ENCODE data around the gene NRXN3. TPM values are rescaled to one million over a fixed set of nuclear protein-coding genes. Genes with fewer than 3 reads are reported as not detected.

Gene NRXN3
- total RNA-seq, 1 experiment from 2014 or later: not detected

- DNase-seq (ENCODE audit: low read depth, low spot score) (no peak), ATAC-seq (no peak)
- H3K36me3 ChIP-seq (ENCODE audit: control insufficient read depth in 1 of 2, insufficient read depth in 2 of 2, low read length in 2 of 2): no peaks in the 10 kb centered on the region
- H2AFZ ChIP-seq (ENCODE audit: low read depth, low read length, poor library complexity, severe bottlenecking): no peak overlapping the region
- no peaks in the 10 kb centered on the region for H3K27me3 ChIP-seq (ENCODE audit: insufficient read depth, low read length)
- no peak overlapping the region for H3K4me2 ChIP-seq (ENCODE audit: low read length)
- H3K4me1 ChIP-seq (ENCODE audit: control insufficient read depth in 1 of 2, insufficient read depth in 2 of 2, low read length in 2 of 2): no peaks in the 10 kb centered on the region
- no peak overlapping the region for H3K27ac ChIP-seq (ENCODE audit: low read depth, low read length)
- no TSS peak for BruUV-seq (replicated peaks)
- H4K20me1 ChIP-seq (ENCODE audit: insufficient read depth): no peaks in the 10 kb centered on the region
- TF ChIP-seq ELF1 (IDR thresholded peaks at IDR 0.05; ENCODE audit: borderline replicate concordance, low read depth): no peak
- TF ChIP-seq CBX3 (IDR thresholded peaks at IDR 0.05; ENCODE audit: low read depth): no peak
- no peak for TF ChIP-seq TCF7L2 (IDR thresholded peaks at IDR 0.05; ENCODE audit: borderline replicate concordance, extremely low read depth, insufficient read depth, insufficient read length)
- no peak for TF ChIP-seq EZH2phosphoT487 (IDR thresholded peaks at IDR 0.05; ENCODE audit: borderline replicate concordance)
- no peak for TF ChIP-seq EGR1 (IDR thresholded peaks at IDR 0.05; ENCODE audit: low read depth)
- TF ChIP-seq JUND (IDR thresholded peaks at IDR 0.05): no peak
- TF ChIP-seq ZNF274 (IDR thresholded peaks at IDR 0.05; ENCODE audit: low read depth, low read length): no peak
- no peak for TF ChIP-seq CTCF (IDR thresholded peaks at IDR 0.05 in 2 of 3, conservative IDR thresholded peaks at IDR 0.05 in 1 of 3; ENCODE audit: borderline replicate concordance in 1 of 3, insufficient read depth in 1 of 3, low read depth in 2 of 3, low read length in 2 of 3)
- TF ChIP-seq RAD21 (IDR thresholded peaks at IDR 0.05; ENCODE audit: low read depth): no peak
- TF ChIP-seq ZBTB33 (IDR thresholded peaks at IDR 0.05; ENCODE audit: extremely low read depth, insufficient replicate concordance, low read length): no peak
- no peak for TF ChIP-seq SIN3A (IDR thresholded peaks at IDR 0.05; ENCODE audit: low read depth)
- no peak for TF ChIP-seq POLR2A (IDR thresholded peaks at IDR 0.05; ENCODE audit: borderline replicate concordance, extremely low read depth, insufficient read depth, insufficient read length)
- TF ChIP-seq REST (IDR thresholded peaks at IDR 0.05; ENCODE audit: low read depth): no peak
- TF ChIP-seq SRF (IDR thresholded peaks at IDR 0.05; ENCODE audit: low read depth): no peak
- no peak for TF ChIP-seq FOSL1 (IDR thresholded peaks at IDR 0.05; ENCODE audit: low read depth)
- no peak for TF ChIP-seq SP1 (IDR thresholded peaks at IDR 0.05; ENCODE audit: low read depth)
- TF ChIP-seq ZFX (IDR thresholded peaks at IDR 0.05): no peak
- no peak for TF ChIP-seq YY1 (IDR thresholded peaks at IDR 0.05; ENCODE audit: extremely low read depth, insufficient replicate concordance, low read depth, low read length)
- no peak for TF ChIP-seq MAX (IDR thresholded peaks at IDR 0.05)
- POLR2A ChIA-PET: no interaction called here
- RAD21 ChIA-PET (ENCODE audit: low non-redundant PET in 1 of 2, low total read pairs in 2 of 2, uncharacterized antibody in 2 of 2, unreplicated experiment in 2 of 2): no interaction called here
- no peaks in the 10 kb centered on the region for H3K9me2 ChIP-seq (ENCODE audit: insufficient read depth)
- CTCF ChIA-PET: no interaction called here
- intact Hi-C loops (cut with micrococcal nuclease): no loop called here
- H3K4me3 ChIP-seq (replicated peaks in 1 of 2; ENCODE audit: low read depth in 1 of 2, low read length in 2 of 2): no peak overlapping the region
- no peak overlapping the region for H3K9ac ChIP-seq (ENCODE audit: low read length)
- no peaks in the 10 kb centered on the region; a peak in 1 of 4 replicates for H3K9me3 ChIP-seq (ENCODE audit: control insufficient read depth in 1 of 2, insufficient read depth in 1 of 2, low read depth in 1 of 2, low read length in 2 of 2)
- H3K79me2 ChIP-seq (ENCODE audit: insufficient read depth, low read length): no peaks in the 10 kb centered on the region
Observed at GRCh38 chr14:78576437-78577166, 406.4 kb downstream of the NRXN3 start.

All from HCT116 (cell line).